HL-60 (cell line): ENCODE measurements around the gene ZNF695.

ENCODE experiments used
- POLR2AphosphoS5 ChIP-seq: IDR thresholded peaks from 2 replicates; pipeline ENCODE4 v1.6.1; 2012; ENCODE audit warnings: low read depth
- TF ChIP-seq, protein P1 (sequence below): IDR thresholded peaks from one replicate; pipeline ENCODE4 v1.5.1; 2011; ENCODE audit warnings: low read length, control low read depth, inconsistent platforms; ENCODE audit not compliant: insufficient read depth

DNA sequence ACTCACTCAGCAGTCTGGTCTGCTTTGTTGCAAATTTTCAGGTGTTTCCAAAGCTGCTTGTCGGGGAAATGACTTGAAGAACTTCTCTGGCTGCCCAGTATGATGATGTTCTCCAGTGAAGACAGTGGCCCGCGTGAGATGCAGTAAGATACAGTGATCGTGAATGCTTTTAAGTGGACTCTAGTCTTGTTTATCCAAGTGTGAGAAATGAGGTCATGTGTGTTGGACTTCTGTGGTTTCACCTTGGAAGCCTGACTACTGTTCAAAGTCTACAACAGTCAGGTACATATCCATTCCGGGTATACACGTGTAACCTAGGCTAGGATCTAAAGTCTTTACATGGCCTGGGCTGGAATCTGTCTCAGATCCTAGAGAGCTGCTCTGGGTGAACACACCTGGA is 29.1 kb downstream of the ZNF695 start:
- TF ChIP-seq, protein P1, sequence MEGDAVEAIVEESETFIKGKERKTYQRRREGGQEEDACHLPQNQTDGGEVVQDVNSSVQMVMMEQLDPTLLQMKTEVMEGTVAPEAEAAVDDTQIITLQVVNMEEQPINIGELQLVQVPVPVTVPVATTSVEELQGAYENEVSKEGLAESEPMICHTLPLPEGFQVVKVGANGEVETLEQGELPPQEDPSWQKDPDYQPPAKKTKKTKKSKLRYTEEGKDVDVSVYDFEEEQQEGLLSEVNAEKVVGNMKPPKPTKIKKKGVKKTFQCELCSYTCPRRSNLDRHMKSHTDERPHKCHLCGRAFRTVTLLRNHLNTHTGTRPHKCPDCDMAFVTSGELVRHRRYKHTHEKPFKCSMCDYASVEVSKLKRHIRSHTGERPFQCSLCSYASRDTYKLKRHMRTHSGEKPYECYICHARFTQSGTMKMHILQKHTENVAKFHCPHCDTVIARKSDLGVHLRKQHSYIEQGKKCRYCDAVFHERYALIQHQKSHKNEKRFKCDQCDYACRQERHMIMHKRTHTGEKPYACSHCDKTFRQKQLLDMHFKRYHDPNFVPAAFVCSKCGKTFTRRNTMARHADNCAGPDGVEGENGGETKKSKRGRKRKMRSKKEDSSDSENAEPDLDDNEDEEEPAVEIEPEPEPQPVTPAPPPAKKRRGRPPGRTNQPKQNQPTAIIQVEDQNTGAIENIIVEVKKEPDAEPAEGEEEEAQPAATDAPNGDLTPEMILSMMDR: no peak
- TF ChIP-seq POLR2AphosphoS5: no peak
